NCI-H1930 (cell line): ENCODE data around the gene HECW1.
"Not testable (repeated sequence)": the region's sequence is repeated elsewhere in the genome, so short reads cannot be mapped to it uniquely, and the experiment has no call there.

Experiments used
- DNase-seq, 2 experiments: peaks; one replicate each; lab custom pipeline; 2025; lab: John Stamatoyannopoulos, UW

The HECW1 gene

DNA sequence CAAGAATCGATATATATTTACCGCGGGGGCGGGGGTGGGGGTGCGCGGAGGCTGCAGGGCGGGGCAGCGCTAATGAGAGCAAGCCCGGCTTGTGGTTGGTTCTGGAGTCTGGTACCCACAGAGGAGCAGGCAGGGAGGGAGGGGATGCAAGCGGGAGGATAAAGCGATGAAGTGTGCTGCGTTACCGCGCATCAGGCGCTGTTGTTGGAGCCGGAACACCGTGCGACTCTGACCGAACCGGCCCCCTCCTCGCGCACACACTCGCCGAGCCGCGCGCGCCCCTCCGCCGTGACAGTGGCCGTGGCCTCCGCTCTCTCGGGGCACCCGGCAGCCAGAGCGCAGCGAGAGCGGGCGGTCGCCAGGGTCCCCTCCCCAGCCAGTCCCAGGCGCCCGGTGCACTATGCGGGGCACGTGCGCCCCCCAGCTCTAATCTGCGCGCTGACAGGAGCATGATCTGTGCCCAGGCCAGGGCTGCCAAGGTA lies at the start of gene HECW1:
HECW1 (plus strand) TSS at position 189 of the 482 bp plus-strand sequence. CDS start 131,259 bp downstream, outside the sequence.
- no peak for DNase-seq

DNA sequence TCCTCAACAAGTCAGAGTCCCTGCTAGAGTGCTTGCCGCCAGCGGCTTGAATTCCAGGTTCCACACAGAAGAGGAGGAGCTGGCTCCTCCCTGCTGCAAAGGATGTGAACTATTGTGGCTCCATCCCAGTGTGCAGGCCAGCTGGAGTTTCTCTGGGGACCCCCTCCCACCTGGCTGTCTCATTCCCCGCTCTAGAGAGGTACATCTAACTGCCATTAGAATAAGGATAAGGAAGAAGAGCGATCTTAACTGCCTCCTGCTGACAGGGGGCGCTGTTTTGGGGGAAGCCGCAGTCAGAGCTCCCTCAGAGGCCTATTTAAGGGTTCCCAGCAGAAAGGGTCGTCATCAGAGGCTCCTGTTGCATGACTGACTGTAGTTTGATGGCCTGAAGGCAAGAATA lies 40.8 kb upstream of the HECW1 start:
- no peak for DNase-seq

DNA sequence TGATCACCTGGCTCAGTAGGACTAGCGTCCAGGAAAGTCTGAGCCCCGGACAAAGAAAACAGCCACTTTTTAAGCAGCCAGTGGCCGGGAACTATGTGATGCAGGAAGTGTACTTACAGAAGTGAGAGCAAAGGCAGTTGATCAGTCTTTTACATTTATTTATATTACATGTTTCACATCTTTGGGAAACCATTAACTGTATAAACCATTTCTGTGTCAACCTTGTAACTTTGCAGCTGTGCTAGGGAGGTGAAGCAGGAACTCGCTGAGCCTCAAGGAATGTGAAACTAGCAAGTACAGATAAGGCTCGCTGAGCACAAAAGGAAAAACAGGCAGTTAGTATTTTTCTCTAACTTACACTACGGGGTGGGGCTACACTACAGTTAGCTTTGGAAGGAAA lies 39.9 kb upstream of the HECW1 start:
- no peak for DNase-seq

DNA sequence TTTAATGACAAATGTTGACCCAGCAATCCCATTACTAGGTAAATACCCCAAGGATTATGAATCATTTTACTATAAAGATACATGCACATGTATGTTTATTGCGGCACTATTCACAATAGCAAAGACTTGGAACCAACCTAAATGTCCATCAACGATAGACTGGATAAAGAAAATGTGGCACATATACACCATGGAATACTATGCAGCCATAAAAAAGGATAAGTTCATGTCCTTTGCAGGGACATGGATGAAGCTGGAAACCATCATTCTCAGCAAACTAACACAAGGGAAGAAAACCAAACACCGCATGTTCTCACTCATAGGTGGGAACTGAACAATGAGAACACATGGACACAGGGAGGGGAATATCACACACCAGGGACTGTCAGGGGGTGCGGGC lies 38.6 kb upstream of the HECW1 start:
- not testable (repeated sequence) for DNase-seq

DNA sequence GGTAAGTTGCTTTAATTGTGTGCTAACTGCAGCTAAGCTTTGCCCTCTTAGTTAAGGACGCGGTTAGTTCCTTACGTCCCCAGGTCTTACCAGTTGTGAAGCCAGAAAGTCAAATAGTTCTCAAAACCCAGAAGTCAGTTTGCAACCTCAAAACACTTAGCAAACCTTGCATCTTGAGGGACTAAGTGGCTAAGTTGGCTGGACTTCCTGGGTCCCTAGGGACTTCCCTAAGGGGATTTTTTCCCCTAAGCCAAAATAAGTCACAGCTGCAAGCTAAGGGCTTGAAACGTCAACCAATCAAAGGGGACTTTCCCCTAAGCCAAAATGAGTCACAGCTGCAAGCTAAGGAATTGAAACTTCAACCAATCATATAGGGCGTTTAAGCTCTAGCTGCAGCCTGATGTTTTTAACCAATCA lies 36.2 kb upstream of the HECW1 start:
- DNase-seq = no peak

DNA sequence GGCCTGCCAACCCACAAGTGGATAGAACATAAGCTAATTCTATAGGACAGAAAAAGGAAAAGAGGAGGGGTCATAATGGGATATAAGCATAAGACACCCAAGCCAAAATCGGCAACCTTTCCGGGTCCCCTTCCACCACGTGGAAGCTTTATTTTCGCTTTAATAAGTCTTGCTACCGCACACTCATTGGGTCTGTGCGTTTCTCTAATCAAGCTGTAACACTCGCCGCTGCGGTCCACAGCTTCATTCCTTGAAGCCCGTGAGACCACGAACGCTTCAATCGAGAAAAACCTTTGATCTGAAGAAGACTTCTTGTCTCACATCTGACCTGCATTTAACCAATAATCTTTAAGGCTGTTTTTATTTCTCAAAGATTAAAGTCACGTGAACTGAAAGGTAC lies 35.8 kb upstream of the HECW1 start:
- DNase-seq = no peak

DNA sequence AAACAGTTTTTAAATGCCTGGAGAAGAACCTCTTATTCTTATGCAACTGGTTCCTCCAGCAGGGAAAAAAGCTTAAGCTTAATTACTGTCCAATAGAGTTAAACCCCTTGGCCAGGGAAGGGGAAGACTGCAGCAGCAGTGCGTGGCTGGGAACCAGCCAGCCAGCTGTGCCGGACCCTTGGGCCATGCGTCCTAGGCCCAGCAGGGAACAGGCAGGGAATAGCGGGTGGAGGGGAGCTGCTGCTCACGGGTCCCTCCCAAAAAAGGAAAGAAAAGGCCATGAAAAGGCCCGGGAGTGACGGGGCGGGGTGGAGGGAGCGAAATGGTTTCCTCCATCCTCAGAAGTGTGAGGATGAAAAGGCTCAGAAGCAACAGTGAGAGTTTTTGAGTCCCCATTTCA lies 35.2 kb upstream of the HECW1 start:
- no peak for DNase-seq

DNA sequence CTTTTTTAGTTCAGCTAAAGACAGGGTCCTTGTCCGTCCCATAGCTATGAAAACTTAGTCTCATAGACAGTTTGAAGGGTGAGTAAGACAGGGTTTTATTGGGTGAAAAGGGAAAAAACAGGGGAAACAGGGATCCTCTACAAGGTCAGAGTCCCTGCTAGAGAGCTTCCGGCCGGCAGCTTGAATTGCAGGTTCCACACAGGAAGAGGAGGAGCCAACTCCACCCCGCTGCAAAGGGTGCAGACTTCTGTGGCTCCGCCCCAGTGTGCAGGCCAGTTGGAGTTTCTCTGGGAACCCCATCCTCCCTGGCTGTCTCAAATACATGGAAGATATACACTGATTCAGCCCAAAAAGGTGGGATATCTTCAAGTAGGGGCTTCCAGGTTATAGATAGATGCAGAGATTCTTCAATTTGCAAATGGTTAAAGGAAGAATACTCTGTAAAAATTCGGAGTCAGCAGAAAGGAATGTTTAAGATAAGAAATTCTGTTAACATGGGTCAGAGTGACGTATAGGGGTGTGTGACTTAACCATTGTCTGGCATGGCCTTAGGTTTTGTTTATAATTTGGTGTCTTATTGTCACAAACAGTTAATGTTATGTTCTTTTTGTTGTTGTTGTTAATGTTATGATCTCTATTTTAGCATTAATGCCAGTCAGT lies 34.6 kb upstream of the HECW1 start:
- DNase-seq = no peak

DNA sequence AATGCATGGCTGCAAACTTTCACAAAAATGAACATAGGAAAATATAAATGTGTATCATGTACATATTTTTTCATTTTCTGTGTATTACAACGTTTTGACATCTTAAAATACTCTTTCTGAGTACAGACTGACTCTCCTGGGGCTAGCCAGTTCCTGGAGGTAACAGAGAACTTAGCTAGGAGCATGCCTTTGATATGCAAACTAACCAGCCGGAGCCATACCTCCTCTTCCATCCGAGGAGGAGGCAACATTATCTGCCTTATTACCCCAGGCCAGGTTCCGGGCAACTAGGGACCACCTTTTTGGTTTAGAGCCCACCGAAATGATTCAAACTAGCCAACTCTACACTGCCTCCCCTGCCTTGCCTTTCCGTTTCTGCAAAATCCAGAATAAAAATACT lies 33.7 kb upstream of the HECW1 start:
- no peak for DNase-seq

DNA sequence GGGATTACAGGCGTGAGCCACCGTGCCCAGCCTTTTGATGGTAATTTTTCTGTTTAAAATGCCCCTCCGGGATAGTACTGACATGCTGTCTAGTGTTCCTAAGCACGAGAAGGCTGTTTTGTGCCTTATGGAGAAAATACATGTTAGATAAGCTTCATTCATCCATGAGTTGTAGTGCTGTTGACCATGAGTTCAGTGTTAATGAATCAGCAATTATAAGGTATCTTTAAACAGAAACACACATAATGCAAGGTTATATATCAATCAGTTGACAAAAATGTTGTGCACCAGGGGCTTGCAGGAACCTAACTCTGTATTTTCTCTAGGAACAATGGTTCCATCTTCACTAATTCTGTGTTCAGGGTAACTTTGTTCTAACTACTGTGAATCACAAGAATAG lies 30.8 kb upstream of the HECW1 start:
- DNase-seq = no peak

DNA sequence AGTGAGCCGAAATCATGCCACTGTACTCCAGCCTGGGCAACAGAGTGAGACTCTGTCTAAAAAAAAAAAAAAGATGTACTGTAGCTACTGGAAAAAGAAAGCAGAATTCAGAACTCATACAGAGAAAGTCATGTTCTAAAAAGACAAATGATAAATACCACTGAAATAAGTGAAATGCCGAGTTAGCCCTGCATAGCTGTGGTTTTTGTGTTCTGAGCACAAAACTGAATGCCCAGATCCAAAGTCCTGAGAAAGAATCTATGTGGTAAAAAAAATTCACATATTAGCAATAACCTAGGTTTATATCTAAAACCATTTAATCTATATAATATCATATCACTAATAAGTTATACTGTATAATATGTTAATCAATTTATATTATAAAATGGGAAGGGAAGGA lies 29.3 kb upstream of the HECW1 start:
- no peak for DNase-seq

DNA sequence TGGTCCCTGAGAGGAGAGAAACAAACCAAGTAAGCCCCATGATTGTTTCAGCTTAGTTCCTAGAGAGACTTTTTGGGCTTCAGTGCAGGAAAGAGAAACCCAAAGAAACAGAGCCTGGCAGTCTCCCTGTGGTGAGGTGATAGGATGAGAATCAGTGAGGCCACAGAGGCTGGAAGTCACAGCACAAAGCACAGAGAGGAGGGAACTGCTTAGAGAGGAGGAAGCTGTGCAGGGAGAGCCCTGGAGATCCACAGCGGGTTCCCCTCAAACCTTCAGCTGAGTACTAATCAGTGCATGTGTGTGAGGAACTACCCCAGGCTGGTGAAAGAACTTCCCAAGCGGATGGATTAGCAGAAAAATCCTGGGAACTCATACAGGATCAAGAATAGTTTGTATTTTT lies 27.4 kb upstream of the HECW1 start:
- DNase-seq = no peak

DNA sequence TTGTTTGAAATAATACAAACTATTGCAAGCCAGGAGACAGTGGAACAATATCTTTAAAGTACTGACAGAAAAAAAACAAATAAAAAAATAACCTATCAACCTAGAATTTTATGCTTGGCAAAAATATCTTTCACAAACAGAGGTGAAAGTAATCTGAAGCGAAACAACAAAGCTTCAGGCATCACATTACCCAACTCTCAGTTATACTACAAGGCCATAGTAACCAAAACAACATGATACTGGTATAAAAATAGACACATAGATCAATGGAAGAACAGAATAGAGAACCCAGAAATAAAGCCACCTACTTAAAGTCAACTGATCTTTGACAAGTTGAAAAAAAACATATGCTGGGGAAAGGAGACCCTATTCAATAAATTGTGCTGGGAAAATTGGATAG lies 26.5 kb upstream of the HECW1 start:
- no peak for DNase-seq

DNA sequence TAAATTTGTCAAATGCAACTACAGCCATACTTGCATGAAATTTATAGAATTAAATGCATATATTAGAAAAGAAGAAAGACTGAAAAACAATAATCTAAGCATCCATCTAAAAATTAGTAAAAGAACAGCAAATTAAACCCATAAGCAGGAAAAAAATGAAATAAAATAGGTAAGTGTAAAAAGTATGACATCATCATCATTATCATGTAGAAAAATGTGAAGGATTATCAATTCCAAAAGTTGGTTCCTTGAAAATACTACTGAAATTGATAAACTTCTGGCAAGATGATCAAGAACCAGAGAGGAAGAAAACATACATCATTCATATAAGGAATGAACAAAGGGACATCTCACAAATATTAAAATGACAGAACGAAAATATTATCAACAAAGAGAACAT lies 19.6 kb upstream of the HECW1 start:
- DNase-seq = no peak

DNA sequence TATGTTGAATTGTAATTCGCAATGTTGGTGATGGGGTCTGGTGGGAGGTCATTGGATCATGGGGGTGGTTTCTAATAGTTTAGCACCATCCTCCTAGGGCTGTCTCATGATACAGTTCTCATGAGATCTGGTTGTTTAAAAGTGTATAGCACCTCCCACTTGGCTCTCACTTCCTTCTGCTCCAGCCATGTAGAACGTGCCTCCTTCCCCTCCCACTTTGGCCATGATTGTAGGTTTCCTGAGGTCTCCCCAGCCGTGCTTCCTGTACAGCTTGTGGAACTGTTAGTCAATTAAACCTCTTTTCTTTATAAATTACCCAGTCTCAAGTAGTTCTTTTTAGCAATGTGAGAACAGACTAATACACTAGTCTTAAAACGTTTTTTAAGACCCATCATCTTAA lies 15.6 kb upstream of the HECW1 start:
- DNase-seq = no peak

DNA sequence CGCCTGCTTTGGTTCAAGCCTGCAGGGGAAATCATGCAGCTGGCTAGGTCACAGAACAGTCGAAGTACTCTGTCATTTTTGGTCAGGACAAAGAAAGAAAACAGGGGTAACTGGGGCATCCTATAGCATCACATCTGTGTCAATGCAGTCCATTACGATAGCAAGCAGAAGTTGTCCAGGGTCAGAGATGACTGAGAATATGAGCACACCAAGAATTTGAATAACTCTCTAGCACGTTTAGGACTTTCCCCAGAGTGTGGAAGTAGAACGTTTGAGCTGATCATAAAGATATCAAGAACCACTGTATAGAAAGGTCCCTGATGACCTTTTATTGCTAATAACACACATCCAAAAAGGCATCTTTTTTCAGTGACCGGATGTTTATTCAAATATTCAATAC lies 12.7 kb upstream of the HECW1 start:
- DNase-seq = no peak

DNA sequence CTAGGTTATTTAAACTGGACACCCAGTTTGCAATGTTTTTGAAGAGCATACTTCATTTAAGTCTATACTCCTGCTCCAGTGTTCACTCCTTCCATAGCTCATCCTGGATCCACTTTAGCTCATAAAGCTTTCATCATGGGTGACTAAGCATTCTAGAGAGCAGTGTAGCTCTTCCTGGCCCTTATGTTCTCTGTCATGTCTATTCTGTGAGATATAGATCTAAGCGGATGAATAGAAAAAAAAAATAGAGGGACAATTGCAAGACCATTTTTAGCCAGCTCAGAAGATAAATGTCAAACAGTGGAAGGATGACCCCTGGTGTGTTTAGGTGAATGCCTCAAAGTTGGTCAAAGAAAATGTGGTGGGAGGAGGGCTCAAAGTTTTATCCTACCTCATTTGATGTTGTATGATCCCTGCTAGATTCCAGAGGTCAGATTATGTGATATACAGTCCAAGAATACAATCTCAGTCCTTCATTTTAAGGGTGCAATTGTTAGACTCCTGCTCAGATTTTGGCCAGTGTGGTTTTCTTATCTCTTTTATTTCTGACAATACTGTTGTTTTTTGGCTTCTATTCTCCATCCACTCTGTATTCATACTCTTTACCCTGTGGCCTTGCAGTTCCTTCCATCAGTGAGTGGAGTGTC lies 7.5 kb upstream of the HECW1 start:
- no peak for DNase-seq

DNA sequence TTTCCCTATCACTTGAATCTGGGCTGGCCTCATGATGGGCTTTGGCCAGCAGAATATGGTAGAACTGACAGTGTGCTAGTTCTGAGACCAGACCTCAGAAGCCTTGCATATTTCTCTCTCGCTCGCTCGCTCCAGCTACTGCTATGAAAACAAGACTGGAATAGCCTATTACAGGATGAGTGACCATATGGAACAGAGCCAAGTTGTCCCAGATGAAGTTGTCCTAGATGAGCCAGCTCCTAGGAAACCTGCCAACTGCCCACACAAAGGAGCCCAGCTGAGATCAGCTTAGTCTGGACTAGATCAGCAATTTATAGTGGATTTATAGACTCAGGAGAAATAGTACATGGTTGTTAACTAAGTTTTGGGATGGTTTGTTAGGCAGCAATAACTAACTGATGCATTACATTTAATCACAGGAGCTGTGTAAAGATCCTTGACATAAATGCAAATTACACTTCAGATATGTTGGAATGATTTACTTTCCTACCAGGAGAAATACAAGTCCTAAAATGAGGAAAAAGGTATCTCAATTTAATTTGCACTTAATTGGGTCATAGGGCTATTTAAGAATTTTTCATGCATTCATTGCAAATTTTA lies 6.8 kb upstream of the HECW1 start:
- no peak for DNase-seq

DNA sequence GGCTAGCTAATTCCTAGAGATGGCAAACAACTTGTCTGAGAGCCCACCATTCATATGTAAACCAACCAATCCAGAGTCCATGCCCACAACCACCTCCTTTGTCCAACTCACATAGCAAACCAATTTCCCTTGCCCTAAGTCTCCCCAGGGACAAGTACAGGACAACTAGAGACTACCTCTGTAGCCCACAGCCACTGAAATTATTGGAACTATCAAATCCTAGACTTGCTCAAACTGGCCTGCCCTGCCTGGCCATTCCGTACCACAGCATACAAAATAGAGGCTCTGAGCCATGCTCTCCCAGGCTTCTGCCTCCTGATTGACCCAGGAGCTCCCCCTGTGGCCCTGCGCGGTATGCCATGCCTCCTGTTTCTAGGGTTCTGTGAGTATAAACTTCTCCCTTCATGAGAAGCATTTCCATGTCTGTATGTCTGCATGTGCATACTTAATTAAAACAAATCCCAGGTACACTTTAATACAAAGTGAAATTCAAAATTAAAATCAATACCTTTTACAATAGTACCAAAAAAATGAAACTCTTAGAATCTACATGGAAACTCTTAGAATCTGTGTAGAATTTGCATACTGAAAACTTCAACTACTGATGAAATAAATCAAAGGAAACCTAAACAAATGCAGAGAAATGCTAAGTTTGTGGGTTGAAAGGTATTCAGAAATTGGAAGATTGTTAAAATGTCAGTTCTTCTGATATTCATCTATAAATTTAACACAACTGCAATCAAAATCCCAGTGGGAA lies 4.0 kb upstream of the HECW1 start:
- DNase-seq = peak; percentile 3 to 20

DNA sequence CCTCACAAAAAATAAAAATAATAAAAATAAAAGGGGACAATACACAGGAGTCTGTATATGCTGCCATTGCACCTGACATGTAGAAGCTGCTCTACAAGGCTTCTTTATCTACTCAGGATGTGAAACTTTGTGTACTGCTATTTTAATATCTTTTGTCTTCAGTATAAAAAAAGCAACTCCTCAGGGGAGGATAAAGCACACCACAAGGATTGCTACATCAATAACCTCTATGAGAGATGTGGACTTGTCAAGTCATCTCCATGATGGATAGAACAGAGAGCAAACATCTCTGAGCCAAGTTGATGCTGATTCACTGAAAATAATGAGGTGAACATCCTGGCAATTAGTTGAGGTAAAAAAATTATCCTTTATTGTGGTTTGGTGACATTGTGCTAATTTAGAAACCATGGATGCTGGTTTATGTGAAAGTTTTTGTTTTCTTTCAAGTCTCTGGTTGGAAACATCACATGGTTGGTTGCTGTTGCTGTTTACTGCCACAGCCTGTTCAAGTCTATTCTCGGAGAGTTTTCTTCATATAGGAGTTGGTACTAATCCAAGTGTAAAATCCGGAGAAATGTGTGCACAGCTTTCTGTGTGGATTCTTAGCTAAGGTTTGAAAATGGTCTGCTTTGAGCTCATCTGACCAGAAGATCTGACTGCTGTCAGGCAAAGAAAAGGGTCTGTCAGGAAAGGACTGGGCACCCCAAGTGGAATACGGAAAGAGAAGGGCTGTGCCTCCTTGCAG lies 1.5 kb upstream of the HECW1 start:
- DNase-seq = no peak

DNA sequence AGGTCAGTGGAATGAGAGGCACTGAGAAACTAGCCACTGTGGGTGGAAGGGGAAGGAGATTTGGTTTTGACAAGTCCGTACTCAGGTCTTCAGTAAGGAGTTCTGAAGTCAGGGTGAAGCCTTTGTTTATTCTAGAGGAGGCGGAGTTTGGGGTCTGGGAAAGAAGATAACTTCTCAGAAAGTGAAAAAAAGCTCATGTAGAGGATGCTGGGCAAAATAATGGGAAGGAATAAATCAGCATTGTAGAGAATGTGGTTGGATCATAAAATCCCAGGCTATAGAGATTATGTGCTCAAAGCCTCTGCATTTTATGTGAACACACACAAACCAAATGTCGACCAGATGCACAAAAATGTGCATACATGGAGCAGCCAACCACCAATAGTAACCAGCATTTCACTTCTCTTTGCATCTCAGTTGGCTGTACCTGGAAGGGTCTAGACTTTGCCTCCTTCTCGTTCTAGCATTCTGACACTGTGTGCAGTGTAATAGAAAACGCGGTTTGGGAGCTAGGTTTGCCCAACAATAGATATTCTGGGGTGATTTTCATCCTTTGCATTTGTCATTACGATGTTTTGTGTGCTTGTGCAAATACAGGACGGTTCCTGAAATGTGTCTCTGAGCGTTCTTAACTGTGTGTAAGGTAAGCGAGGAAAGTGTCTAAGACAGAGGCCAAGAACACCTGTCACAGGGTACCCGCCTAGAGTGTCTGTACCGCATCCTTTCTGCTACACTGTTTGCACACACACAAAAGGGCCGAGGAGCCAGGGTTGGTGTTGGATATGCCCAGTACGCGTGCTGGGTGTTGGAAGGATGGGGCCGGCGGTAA lies 603 bp upstream of the HECW1 start:
- DNase-seq = no peak
